Measurements from ENCODE around the gene EWSR1. TPM values are rescaled to one million over a fixed set of nuclear protein-coding genes. Genes with fewer than 3 reads are reported as not detected.
A peak's percentile ranks its signal among the peaks of the same experiment; 100 is the strongest.

EWSR1 gene
- total RNA-seq, 1 donor from 2014 or later = 133 TPM

- Histone ChIP-seq H3K27me3 (peaks cover 13% of the 10 kb centered on the region), H3K27ac (no peak overlapping the region), H3K4me3 (peak overlapping the region in 1 of 2 donors; percentile 26), H3K36me3 (no peaks in the 10 kb centered on the region), H3K4me1 (peaks cover 24 to 45% of the 10 kb centered on the region in 2 donors), H3K9me3 (no peaks in the 10 kb centered on the region)
- DNase-seq (ENCODE audit: low spot score in 2 of 2) = no peak
- intact Hi-C loops (cut with DNase I) = loop anchor here (2.0 kb wide), 1 partner anchor 29 kb away; no protein-coding TSS in a partner anchor
- no peak for TF ChIP-seq CTCF (IDR thresholded peaks at IDR 0.05)
These were observed 45.8 kb downstream of the EWSR1 start for GRCh38 chr22:29313576-29314466.

- intact Hi-C loops (cut with DNase I) = loop anchor here (2.0 kb wide), 1 partner anchor 28 kb away; no protein-coding TSS in a partner anchor
- Histone ChIP-seq H3K4me3 (peak overlapping the region; percentile 55 to 59), H3K36me3 (no peaks in the 10 kb centered on the region), H3K27ac (no peak overlapping the region), H3K9me3 (no peaks in the 10 kb centered on the region), H3K4me1 (peaks cover 15 to 38% of the 10 kb centered on the region in 2 donors), H3K27me3 (peaks cover 13% of the 10 kb centered on the region)
- TF ChIP-seq CTCF (IDR thresholded peaks at IDR 0.05) = no peak
- no peak for DNase-seq (ENCODE audit: low spot score in 2 of 2)
These were observed 46.6 kb downstream of the EWSR1 start for GRCh38 chr22:29314537-29315285.

GRCh38 chr22:29315286-29316140, 47.4 kb downstream of the EWSR1 start, which contains the start of gene RASL10A:
Gene RASL10A (minus strand): TSS chr22:29315697. CDS start chr22:29315246, 451 bp downstream.
- H3K4me1 ChIP-seq = peaks cover 12 to 31% of the 10 kb centered on the region in 2 donors
- intact Hi-C loops (cut with DNase I) = loop anchor here (2.0 kb wide), 1 partner anchor 27 kb away; no protein-coding TSS in a partner anchor
- no peak for DNase-seq (ENCODE audit: low spot score in 2 of 2)

GRCh38 chr22:29316141-29316828, 48.2 kb downstream of the EWSR1 start:
- intact Hi-C loops (cut with DNase I) = no loop called here
- no peak overlapping the region for H3K27ac ChIP-seq
- peaks cover 9 to 26% of the 10 kb centered on the region in 2 donors for H3K4me1 ChIP-seq
- H3K36me3 ChIP-seq = no peaks in the 10 kb centered on the region
- H3K27me3 ChIP-seq = peaks cover 13% of the 10 kb centered on the region
- no peak for DNase-seq (ENCODE audit: low spot score in 2 of 2)
- no peaks in the 10 kb centered on the region for H3K9me3 ChIP-seq
- TF ChIP-seq CTCF (IDR thresholded peaks at IDR 0.05) = no peak
- H3K4me3 ChIP-seq = no peak overlapping the region

More at GRCh38 chr22:29315286-29316140, 47.4 kb downstream of the EWSR1 start, which contains the start of gene RASL10A:
- Histone ChIP-seq H3K36me3 (no peaks in the 10 kb centered on the region), H3K4me3 (peak within 1 kb of the TSS; percentile 55 to 59), H3K27ac (no peak within 1 kb of the TSS), H3K27me3 (peaks cover 13% of the 10 kb centered on the region), H3K9me3 (no peaks in the 10 kb centered on the region)
- TF ChIP-seq CTCF (IDR thresholded peaks at IDR 0.05) = no peak

Data from ascending aorta (tissue), 2 donors.